COLO668 (cell line): ENCODE data around the gene LGALS9C.
A peak's percentile ranks its signal among the peaks of the same experiment; 100 is the strongest.
"Not testable (repeated sequence)": the region's sequence is repeated elsewhere in the genome, so short reads cannot be mapped to it uniquely, and the experiment has no call there.

Experiments used
- DNase-seq: peaks from one replicate; lab custom pipeline; 2025; ENCODE audit not compliant: unreplicated experiment; lab: John Stamatoyannopoulos, UW

Gene LGALS9C

GRCh38 chr17:18476508-18477308 is at the start of gene LGALS9C:
LGALS9C (plus strand) TSS chr17:18476789; CDS start chr17:18476855, 66 bp downstream.
- DNase-seq = peak; percentile 15

- DNase-seq = not testable (repeated sequence)
Observed at GRCh38 chr17:18432206-18432605, 44.4 kb upstream of the LGALS9C start.

GRCh38 chr17:18439465-18439870 is 37.1 kb upstream of the LGALS9C start:
- DNase-seq = not testable (repeated sequence)

- not testable (repeated sequence) for DNase-seq
Observed at GRCh38 chr17:18442093-18442492, 34.5 kb upstream of the LGALS9C start.

- DNase-seq = not testable (repeated sequence)
Observed at GRCh38 chr17:18442532-18442931, 34.1 kb upstream of the LGALS9C start.

- not testable (repeated sequence) for DNase-seq
Observed at GRCh38 chr17:18447476-18448205, 28.9 kb upstream of the LGALS9C start.

- DNase-seq = not testable (repeated sequence)
Observed at GRCh38 chr17:18448311-18448710, 28.3 kb upstream of the LGALS9C start.

- not testable (repeated sequence) for DNase-seq
Observed at GRCh38 chr17:18449833-18450232, 26.8 kb upstream of the LGALS9C start.

GRCh38 chr17:18450998-18451397 is 25.6 kb upstream of the LGALS9C start:
- not testable (repeated sequence) for DNase-seq

GRCh38 chr17:18451969-18452368 is 24.6 kb upstream of the LGALS9C start:
- peak; percentile 29 for DNase-seq

- not testable (repeated sequence) for DNase-seq
Observed at GRCh38 chr17:18459035-18459434, 17.6 kb upstream of the LGALS9C start.

- DNase-seq = not testable (repeated sequence)
Observed at GRCh38 chr17:18463831-18464502, 12.6 kb upstream of the LGALS9C start.

- not testable (repeated sequence) for DNase-seq
Observed at GRCh38 chr17:18466250-18466983, 10.2 kb upstream of the LGALS9C start.

- not testable (repeated sequence) for DNase-seq
Observed at GRCh38 chr17:18467001-18467400, 9.6 kb upstream of the LGALS9C start.

GRCh38 chr17:18468472-18469171 is 8.0 kb upstream of the LGALS9C start:
- DNase-seq = not testable (repeated sequence)

- not testable (repeated sequence) for DNase-seq
Observed at GRCh38 chr17:18469837-18470236, 6.8 kb upstream of the LGALS9C start.

GRCh38 chr17:18470345-18470930 is 6.2 kb upstream of the LGALS9C start:
- not testable (repeated sequence) for DNase-seq

- not testable (repeated sequence) for DNase-seq
Observed at GRCh38 chr17:18473967-18474366, 2.6 kb upstream of the LGALS9C start.

GRCh38 chr17:18474754-18475153 is 1.8 kb upstream of the LGALS9C start:
- not testable (repeated sequence) for DNase-seq

- DNase-seq = not testable (repeated sequence)
Observed at GRCh38 chr17:18477367-18477766, 778 bp downstream of the LGALS9C start.
